CD14-positive monocyte (primary cell): ENCODE results near the gene DHPS. TPM values are rescaled to one million over a fixed set of nuclear protein-coding genes. Genes with fewer than 3 reads are reported as not detected.
A peak's percentile ranks its signal among the peaks of the same experiment; 100 is the strongest.
"Not testable (repeated sequence)": the region's sequence is repeated elsewhere in the genome, so short reads cannot be mapped to it uniquely, and the experiment has no call there.

Source experiments
- DNase-seq, 3 donors: peaks; one replicate each; pipeline ENCODE4 v3.0.0-alpha.2; 2011 to 2022
- H2AFZ ChIP-seq: 2 replicates; pipeline ENCODE4 v1.6.0; 2012; ENCODE audit warnings: mild to moderate bottlenecking, low read depth, low read length, inconsistent platforms; ENCODE audit not compliant: insufficient read depth, poor library complexity, severe bottlenecking
- H3K27ac ChIP-seq, 2 donors: 1 replicate in 1 of 2; 2 replicates in 1 of 2; pipeline ENCODE4 v1.5.1; 2012 to 2013; ENCODE audit warnings: low read length in 2 of 2, control low read depth in 1 of 2, inconsistent platforms in 1 of 2, low read depth in 1 of 2, mild to moderate bottlenecking in 1 of 2
- H3K27me3 ChIP-seq, 2 donors: one replicate each; pipeline versions ENCODE4 v1.6.0 to v1.6.1; 2011 to 2013; ENCODE audit warnings: low read length in 2 of 2; ENCODE audit not compliant: control insufficient read depth in 2 of 2, insufficient read depth in 2 of 2
- H3K36me3 ChIP-seq, 2 donors: replicated peaks in 1 of 2; 1 replicate in 1 of 2; 2 replicates in 1 of 2; pipeline versions ENCODE4 v1.5.1 to v1.6.1; 2012 to 2013; ENCODE audit warnings: low read length in 2 of 2, control low read depth in 1 of 2, inconsistent platforms in 1 of 2, mild to moderate bottlenecking in 1 of 2; ENCODE audit not compliant: insufficient read depth in 2 of 2, control insufficient read depth in 1 of 2
- H3K4me1 ChIP-seq, 2 donors: 1 replicate in 1 of 2; 2 replicates in 1 of 2; pipeline versions ENCODE4 v1.5.1 to v1.6.1; 2012 to 2013; ENCODE audit warnings: low read length in 2 of 2, control low read depth in 1 of 2, inconsistent platforms in 1 of 2, mild to moderate bottlenecking in 1 of 2, moderate library complexity in 1 of 2; ENCODE audit not compliant: insufficient read depth in 2 of 2, control insufficient read depth in 1 of 2
- H3K4me2 ChIP-seq: replicated peaks from 2 replicates; pipeline ENCODE3; 2012; ENCODE audit warnings: low read length, moderate library complexity, mild to moderate bottlenecking; ENCODE audit not compliant: poor library complexity, severe bottlenecking; ENCODE audit errors: extremely low read depth
- H3K4me3 ChIP-seq, 3 experiments: fragments of 200-600 bp in 1 of 3; sonication (generic) in 1 of 3; replicated peaks in 1 of 3; 1 replicate in 2 of 3; 2 replicates in 1 of 3; pipeline ENCODE4 v1.5.1; 2011 to 2013; ENCODE audit warnings: low read length in 3 of 3, mild to moderate bottlenecking in 3 of 3, control low read depth in 2 of 3, low read depth in 2 of 3, inconsistent platforms in 1 of 3, moderate library complexity in 1 of 3
- H3K79me2 ChIP-seq: 2 replicates; pipeline ENCODE4 v1.6.0; 2012; ENCODE audit warnings: mild to moderate bottlenecking, control low read depth, inconsistent platforms, low read length, moderate library complexity; ENCODE audit not compliant: insufficient read depth
- H3K9ac ChIP-seq: 2 replicates; pipeline ENCODE4 v1.6.0; 2017; ENCODE audit warnings: low read length, mild to moderate bottlenecking; ENCODE audit not compliant: insufficient read depth, poor library complexity, severe bottlenecking
- H3K9me3 ChIP-seq, 2 donors: replicated peaks in 1 of 2; 1 replicate in 1 of 2; 2 replicates in 1 of 2; pipeline versions ENCODE4 v1.5.1 to v1.6.1; 2012 to 2013; ENCODE audit warnings: low read length in 2 of 2, control low read depth in 1 of 2; ENCODE audit not compliant: control insufficient read depth in 1 of 2, insufficient read depth in 1 of 2
- H4K20me1 ChIP-seq: 2 replicates; pipeline ENCODE4 v1.6.0; 2012; ENCODE audit warnings: mild to moderate bottlenecking, low read length, control low read depth, moderate library complexity; ENCODE audit not compliant: insufficient read depth
- H3K27ac Mint-ChIP-seq, 7 donors: one replicate each; pipeline ENCODE4 v1.8.0; 2020; ENCODE audit warnings: mild to moderate bottlenecking in 7 of 7, mixed read lengths in 7 of 7, moderate library complexity in 6 of 7, inconsistent platforms in 2 of 7
- H3K27me3 Mint-ChIP-seq, 3 donors: one replicate each; pipeline ENCODE4 v1.8.0; 2021 to 2022; ENCODE audit warnings: low read depth in 3 of 3, mild to moderate bottlenecking in 3 of 3, mixed read lengths in 3 of 3, moderate library complexity in 3 of 3, inconsistent platforms in 1 of 3
- H3K36me3 Mint-ChIP-seq, 2 donors: one replicate each; pipeline ENCODE4 v1.8.0; 2020; ENCODE audit warnings: mixed read lengths in 2 of 2, inconsistent platforms in 1 of 2, mild to moderate bottlenecking in 1 of 2
- H3K4me1 Mint-ChIP-seq: one replicate; pipeline ENCODE4 v1.8.0; 2020; ENCODE audit warnings: mild to moderate bottlenecking, mixed read lengths
- H3K4me3 Mint-ChIP-seq, 2 donors: one replicate each; pipeline ENCODE4 v1.8.0; 2020; ENCODE audit warnings: mild to moderate bottlenecking in 2 of 2, mixed read lengths in 2 of 2, moderate library complexity in 1 of 2
- H3K9me3 Mint-ChIP-seq, 7 donors: one replicate each; pipeline ENCODE4 v1.8.0; 2020 to 2022; ENCODE audit warnings: mixed read lengths in 7 of 7, mild to moderate bottlenecking in 6 of 7, moderate library complexity in 6 of 7, inconsistent platforms in 2 of 7
- CTCF ChIP-seq: fragments of 200-600 bp; IDR thresholded peaks from one replicate; pipeline ENCODE4 v1.8.0; 2022; ENCODE audit warnings: antibody characterized with exemption, mild to moderate bottlenecking
- WGBS: methylation state at CpG from one replicate; pipeline ENCODE4 v1.1.5; 2013; ENCODE audit warnings: missing lambda C conversion rate; ENCODE audit not compliant: insufficient coverage; 5-methylcytosine and 5-hydroxymethylcytosine counted together
- intact Hi-C, 2 donors: fragments of 100-400 bp; cut with micrococcal nuclease; formaldehyde crosslinking; loops; one replicate each; pipeline versions ENCODE4 v1.15.0 to v1.15.1; 2023
- polyA plus RNA-seq, 3 donors: library from polyadenylated mRNA; depleted of rRNA in 1 of 3; unstranded in 2 of 3; stranded (reverse) in 1 of 3; fragments of 300-500 nt in 2 of 3; fragments of >200 nt in 1 of 3; fragmentation: Illumina TruSeq in 2 of 3; gene quantifications; 1 replicate in 2 of 3; 2 replicates in 1 of 3; pipeline ENCODE4 v1.2.3, GENCODE V29; 2012 to 2021

Gene DHPS
- polyA plus RNA-seq, 3 donors: 51.0 to 130 (median 53.4) TPM

GRCh38 chr19:12712077-12712476, 30.4 kb upstream of the DHPS start:
- H4K20me1 ChIP-seq, H3K4me3 Mint-ChIP-seq, H3K9ac ChIP-seq, H3K4me2 ChIP-seq, H3K4me1 ChIP-seq, H3K27ac ChIP-seq, intact Hi-C loops, H2AFZ ChIP-seq, DNase-seq, H3K27me3 Mint-ChIP-seq, H3K4me1 Mint-ChIP-seq, H3K27me3 ChIP-seq, H3K79me2 ChIP-seq, H3K4me3 ChIP-seq, H3K27ac Mint-ChIP-seq, H3K9me3 Mint-ChIP-seq, H3K9me3 ChIP-seq: not testable (repeated sequence)
- 68% methylated on average over 5 of the region's 14 CpGs for WGBS
- peak; percentile 55 for TF ChIP-seq CTCF
- H3K36me3 ChIP-seq: peaks cover 60 to 87% of the 10 kb centered on the region in 2 donors
- H3K36me3 Mint-ChIP-seq: peaks cover 66 to 87% of the 10 kb centered on the region in 2 donors

- intact Hi-C loops: no loop called here
- DNase-seq: no peak
- Histone ChIP-seq H3K9me3 (no peaks in the 10 kb centered on the region), H4K20me1 (no peaks in the 10 kb centered on the region), H3K27ac (no peak overlapping the region), H3K4me3 (no peak overlapping the region), H3K4me2 (no peak overlapping the region), H3K4me1 (no peaks in the 10 kb centered on the region), H3K27me3 (no peaks in the 10 kb centered on the region), H3K9ac (no peak overlapping the region), H3K79me2 (no peaks in the 10 kb centered on the region), H3K36me3 (peaks cover 69 to 87% of the 10 kb centered on the region in 2 donors), H2AFZ (no peak overlapping the region)
- H3K27me3 Mint-ChIP-seq: peaks cover 0 to 1% (median 0%) of the 10 kb centered on the region in 3 donors
- H3K27ac Mint-ChIP-seq: peak overlapping the region in 1 of 7 donors; percentile 32
- peaks cover 0 to 4% (median 0%) of the 10 kb centered on the region in 7 donors for H3K9me3 Mint-ChIP-seq
- peaks cover 69 to 95% of the 10 kb centered on the region in 2 donors for H3K36me3 Mint-ChIP-seq
- H3K4me1 Mint-ChIP-seq: no peaks in the 10 kb centered on the region
- TF ChIP-seq CTCF: no peak
- no peak overlapping the region for H3K4me3 Mint-ChIP-seq
- 97% methylated on average over 11 of the region's 17 CpGs for WGBS
Observed at GRCh38 chr19:12711187-12711586, 29.5 kb upstream of the DHPS start.
